HG03575 (cell line): ENCODE results near the gene ARL5B.

Source experiments
- ATAC-seq: cut with Tn5 transposase; IDR thresholded peaks from one replicate; pipeline ENCODE4 v1.9.1; 2021; ENCODE audit not compliant: unreplicated experiment, insufficient number of reproducible peaks, low FRiP score; ENCODE audit errors: extremely low read depth

ARL5B gene

GRCh38 chr10:18687706-18688105 lies 28.5 kb downstream of the ARL5B start:
- no peak for ATAC-seq

GRCh38 chr10:18689498-18689897 lies 30.3 kb downstream of the ARL5B start:
- ATAC-seq: no peak

GRCh38 chr10:18690541-18690940 lies 31.3 kb downstream of the ARL5B start:
- ATAC-seq: no peak

- no peak for ATAC-seq
Observed at GRCh38 chr10:18699849-18700840, 40.9 kb downstream of the ARL5B start.

- ATAC-seq: no peak
Observed at GRCh38 chr10:18703521-18703920, 44.3 kb downstream of the ARL5B start.

- ATAC-seq: no peak
Observed at GRCh38 chr10:18710201-18710653, 51.0 kb downstream of the ARL5B start.

GRCh38 chr10:18713077-18713476 lies 53.8 kb downstream of the ARL5B start:
- no peak for ATAC-seq

- ATAC-seq: no peak
Observed at GRCh38 chr10:18718991-18719390, 59.8 kb downstream of the ARL5B start.

- no peak for ATAC-seq
Observed at GRCh38 chr10:18719811-18720210, 60.6 kb downstream of the ARL5B start.

GRCh38 chr10:18721067-18721466 lies 61.8 kb downstream of the ARL5B start:
- no peak for ATAC-seq

GRCh38 chr10:18723801-18724200 lies 64.6 kb downstream of the ARL5B start:
- no peak for ATAC-seq
